ENCODE results near the gene NEDD1.

NEDD1 gene

DNA sequence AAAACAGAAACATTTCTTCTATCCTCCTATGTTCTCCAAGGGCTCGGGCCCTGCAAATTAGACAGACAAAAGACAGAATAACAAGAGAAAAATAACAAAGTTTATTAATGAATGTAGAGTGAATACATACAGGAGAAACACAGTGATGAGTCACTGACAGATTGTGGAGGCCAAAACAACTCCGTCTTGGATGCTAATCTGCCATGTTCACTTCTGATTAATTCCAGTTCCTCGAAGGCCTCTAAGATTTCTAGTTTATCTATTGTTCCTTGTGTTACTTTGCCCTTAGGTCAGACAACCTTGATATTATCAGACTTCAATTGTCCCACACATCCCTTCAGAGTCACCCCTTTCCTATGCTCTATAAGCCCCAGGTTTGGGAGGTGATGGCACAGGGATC is 26.8 kb upstream of the NEDD1 start:
- no peak overlapping the region for H3K4me3 ChIP-seq (ENCODE audit: low read length)
- H3K27ac ChIP-seq (ENCODE audit: low read depth, low read length), result no peak overlapping the region
- H3K9ac ChIP-seq (ENCODE audit: low read length), result no peak overlapping the region
- H3K27me3 ChIP-seq (ENCODE audit: control insufficient read depth, insufficient read depth, low read length), result no peaks in the 10 kb centered on the region
- H3K4me1 ChIP-seq (ENCODE audit: control insufficient read depth, insufficient read depth, low read length), result no peaks in the 10 kb centered on the region
- H3K36me3 ChIP-seq (ENCODE audit: control insufficient read depth, insufficient read depth, low read length), result no peaks in the 10 kb centered on the region

DNA sequence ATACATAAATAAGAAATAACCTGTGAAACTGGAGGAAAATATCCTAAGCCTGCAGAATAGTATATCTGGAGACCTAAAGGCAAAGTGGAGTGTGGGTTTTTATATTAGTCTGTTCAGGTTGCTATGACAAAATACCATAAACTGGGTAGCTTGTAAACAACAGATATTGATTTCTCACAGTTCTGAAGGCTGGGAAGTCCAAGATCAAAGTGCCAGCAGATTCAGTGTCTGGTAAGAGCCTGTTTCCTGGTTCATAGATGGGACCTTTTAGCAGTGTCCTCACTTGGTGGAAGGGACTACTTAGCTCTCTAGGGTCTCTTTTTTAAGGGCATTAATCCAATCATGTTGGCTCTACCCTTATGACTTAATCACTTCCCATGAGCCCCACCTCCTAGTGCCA is 25.4 kb upstream of the NEDD1 start:
- Histone ChIP-seq H3K4me3 (ENCODE audit: low read length) (no peak overlapping the region), H3K9ac (ENCODE audit: low read length) (no peak overlapping the region), H3K36me3 (ENCODE audit: control insufficient read depth, insufficient read depth, low read length) (no peaks in the 10 kb centered on the region), H3K27me3 (ENCODE audit: control insufficient read depth, insufficient read depth, low read length) (no peaks in the 10 kb centered on the region), H3K27ac (ENCODE audit: low read depth, low read length) (no peak overlapping the region), H3K4me1 (ENCODE audit: control insufficient read depth, insufficient read depth, low read length) (no peaks in the 10 kb centered on the region)

DNA sequence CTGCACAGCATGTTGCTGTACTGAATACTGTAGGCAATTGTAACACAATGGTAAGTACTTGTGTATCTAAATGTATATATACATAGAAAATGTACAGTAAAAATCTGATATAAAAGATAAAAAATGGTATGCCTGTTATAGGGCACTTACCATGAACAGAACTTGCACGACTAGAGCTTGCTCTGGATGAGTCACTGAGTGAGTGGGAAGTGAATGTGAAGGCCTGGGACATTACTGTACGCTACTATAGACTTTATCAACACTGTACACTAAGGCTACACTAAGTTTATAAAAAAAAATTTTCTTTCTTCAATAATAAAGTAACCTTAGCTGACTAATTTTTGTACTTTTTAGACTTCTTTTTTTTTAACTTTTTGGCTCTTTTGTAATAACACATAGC is 24.2 kb upstream of the NEDD1 start:
- H3K9ac ChIP-seq (ENCODE audit: low read length), result no peak overlapping the region
- no peaks in the 10 kb centered on the region for H3K36me3 ChIP-seq (ENCODE audit: control insufficient read depth, insufficient read depth, low read length)
- no peaks in the 10 kb centered on the region for H3K4me1 ChIP-seq (ENCODE audit: control insufficient read depth, insufficient read depth, low read length)
- H3K4me3 ChIP-seq (ENCODE audit: low read length), result no peak overlapping the region
- H3K27ac ChIP-seq (ENCODE audit: low read depth, low read length), result no peak overlapping the region
- no peaks in the 10 kb centered on the region for H3K27me3 ChIP-seq (ENCODE audit: control insufficient read depth, insufficient read depth, low read length)

DNA sequence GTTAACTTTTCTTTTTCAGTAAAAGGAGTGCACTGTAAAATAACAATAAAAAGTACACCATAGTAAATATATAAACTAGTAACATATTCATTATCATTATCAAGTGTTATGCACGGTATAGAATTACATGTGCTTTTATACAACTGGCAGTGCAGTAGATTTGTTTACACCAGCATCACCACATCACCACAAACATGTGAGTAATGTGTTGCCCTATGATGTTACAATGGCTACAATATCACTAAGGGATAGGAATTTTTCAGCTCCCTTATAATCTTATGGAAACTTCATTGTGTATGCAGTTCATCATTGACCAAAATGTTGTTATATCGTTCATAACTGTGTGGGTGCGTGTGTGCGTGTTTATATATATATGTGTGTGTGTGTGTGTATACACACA is 23.5 kb upstream of the NEDD1 start:
- Histone ChIP-seq H3K36me3 (ENCODE audit: control insufficient read depth, insufficient read depth, low read length) (no peaks in the 10 kb centered on the region), H3K27me3 (ENCODE audit: control insufficient read depth, insufficient read depth, low read length) (no peaks in the 10 kb centered on the region), H3K4me3 (ENCODE audit: low read length) (no peak overlapping the region), H3K27ac (ENCODE audit: low read depth, low read length) (no peak overlapping the region), H3K9ac (ENCODE audit: low read length) (no peak overlapping the region), H3K4me1 (ENCODE audit: control insufficient read depth, insufficient read depth, low read length) (no peaks in the 10 kb centered on the region)

DNA sequence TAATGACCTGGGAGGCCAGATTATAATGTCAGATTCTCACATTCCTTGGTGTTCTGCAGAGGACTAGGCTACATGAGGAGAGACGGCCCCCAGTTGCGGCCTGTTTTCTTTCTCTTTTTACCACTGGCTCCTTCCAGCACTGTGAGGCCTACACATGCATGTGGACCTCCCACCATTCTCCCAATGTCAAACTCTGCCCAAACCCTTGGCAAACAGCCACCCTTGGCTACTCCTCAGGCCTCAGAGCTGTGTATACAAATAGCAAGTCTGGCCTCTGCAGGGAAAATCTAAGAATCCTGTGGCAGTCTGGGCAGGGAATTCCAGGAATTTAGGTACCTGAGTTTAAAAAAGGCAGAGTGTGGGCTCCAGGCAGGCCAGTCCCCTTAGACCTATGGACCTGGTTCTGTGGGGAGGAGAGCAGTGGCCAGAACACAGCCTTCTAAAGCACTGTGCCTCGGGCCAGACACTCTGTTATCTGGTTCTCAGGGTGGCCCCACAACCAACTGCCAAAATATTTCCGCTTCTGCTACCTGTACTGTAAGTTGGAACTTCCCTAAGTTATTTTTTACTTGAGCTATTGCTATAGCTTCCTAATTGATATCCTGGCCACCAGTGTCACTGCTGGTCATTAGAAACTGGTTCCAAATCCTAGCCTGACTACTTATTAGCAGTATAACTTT is 19.9 kb upstream of the NEDD1 start:
- Histone ChIP-seq H3K27ac (ENCODE audit: low read depth, low read length) (no peak overlapping the region), H3K4me3 (ENCODE audit: low read length) (no peak overlapping the region), H3K9ac (ENCODE audit: low read length) (no peak overlapping the region), H3K36me3 (ENCODE audit: control insufficient read depth, insufficient read depth, low read length) (no peaks in the 10 kb centered on the region), H3K27me3 (ENCODE audit: control insufficient read depth, insufficient read depth, low read length) (no peaks in the 10 kb centered on the region), H3K4me1 (ENCODE audit: control insufficient read depth, insufficient read depth, low read length) (peaks cover 6% of the 10 kb centered on the region)

DNA sequence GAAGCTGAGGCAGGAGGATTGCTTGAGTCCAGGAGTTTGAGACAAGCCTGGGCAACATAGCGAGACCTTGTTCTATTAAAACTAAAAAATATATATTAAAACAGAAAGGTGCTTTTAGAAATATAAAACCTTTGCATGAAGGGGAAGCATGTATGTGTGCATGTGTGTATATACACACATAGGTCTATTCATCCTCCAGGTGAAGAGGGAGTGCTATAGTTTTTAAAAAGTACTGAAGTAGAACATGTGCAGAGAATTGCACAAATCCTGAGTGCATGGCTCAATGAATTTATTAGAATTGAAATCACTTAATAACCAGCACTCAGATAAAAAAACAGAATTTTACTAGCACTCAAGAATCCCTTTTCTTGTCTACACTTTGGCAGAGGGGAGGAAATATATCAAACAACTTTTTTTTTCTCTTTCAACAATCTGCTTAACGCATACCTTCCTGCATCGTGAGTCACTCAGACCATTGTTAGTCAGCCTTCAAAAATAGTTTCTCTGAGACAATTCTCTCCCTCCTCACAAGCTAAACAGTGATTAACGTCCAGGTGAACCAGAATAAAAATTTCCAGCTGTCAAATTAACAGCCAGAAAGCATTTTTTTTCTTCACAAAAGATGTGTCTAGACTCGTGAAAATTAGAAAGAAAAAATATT is 17.7 kb upstream of the NEDD1 start:
- Histone ChIP-seq H3K9ac (ENCODE audit: low read length) (no peak overlapping the region), H3K36me3 (ENCODE audit: control insufficient read depth, insufficient read depth, low read length) (no peaks in the 10 kb centered on the region), H3K4me1 (ENCODE audit: control insufficient read depth, insufficient read depth, low read length) (peaks cover 6% of the 10 kb centered on the region), H3K27ac (ENCODE audit: low read depth, low read length) (no peak overlapping the region), H3K4me3 (ENCODE audit: low read length) (no peak overlapping the region), H3K27me3 (ENCODE audit: control insufficient read depth, insufficient read depth, low read length) (no peaks in the 10 kb centered on the region)

DNA sequence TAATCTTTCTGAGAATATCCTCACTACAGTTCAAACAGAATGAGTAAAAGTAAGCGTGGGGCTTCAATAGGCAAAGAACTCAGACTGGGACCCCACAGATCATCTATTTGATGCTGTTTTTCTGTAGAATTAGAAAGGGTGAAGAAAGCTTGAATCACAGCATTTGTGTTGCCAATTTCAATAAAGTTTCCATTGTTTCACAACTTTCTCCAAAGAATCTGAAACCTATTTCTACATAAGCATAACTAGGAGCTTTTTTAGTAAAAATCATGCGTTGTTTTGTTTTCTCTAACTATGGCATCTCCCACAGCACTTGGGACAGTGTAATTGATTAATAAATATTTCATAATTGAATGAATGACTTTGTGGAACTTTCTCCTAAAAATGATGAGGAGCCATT is 16.7 kb upstream of the NEDD1 start:
- peaks cover 6% of the 10 kb centered on the region for H3K4me1 ChIP-seq (ENCODE audit: control insufficient read depth, insufficient read depth, low read length)
- no peaks in the 10 kb centered on the region for H3K36me3 ChIP-seq (ENCODE audit: control insufficient read depth, insufficient read depth, low read length)
- no peak overlapping the region for H3K4me3 ChIP-seq (ENCODE audit: low read length)
- H3K9ac ChIP-seq (ENCODE audit: low read length), result no peak overlapping the region
- H3K27ac ChIP-seq (ENCODE audit: low read depth, low read length), result no peak overlapping the region
- H3K27me3 ChIP-seq (ENCODE audit: control insufficient read depth, insufficient read depth, low read length), result no peaks in the 10 kb centered on the region

DNA sequence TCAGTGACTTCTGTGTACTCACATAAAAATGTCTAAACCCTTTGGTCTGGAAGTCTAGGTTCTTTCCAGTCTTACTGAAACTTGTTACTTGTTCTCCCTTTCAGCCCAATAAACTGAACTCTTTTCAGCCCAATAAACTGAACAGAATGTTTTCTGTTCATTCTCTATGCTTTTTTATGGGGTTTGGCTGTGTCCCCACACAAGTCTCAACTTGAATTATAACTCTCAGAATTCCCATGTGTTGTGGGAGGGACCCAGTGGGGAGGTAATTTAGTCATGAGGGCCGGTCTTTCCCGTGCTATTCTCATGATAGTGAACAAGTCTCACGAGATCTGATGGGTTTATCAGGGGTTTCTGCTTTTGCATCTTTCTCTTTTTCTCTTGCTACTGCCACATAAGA is 15.0 kb upstream of the NEDD1 start:
- no peaks in the 10 kb centered on the region for H3K27me3 ChIP-seq (ENCODE audit: control insufficient read depth, insufficient read depth, low read length)
- no peak overlapping the region for H3K9ac ChIP-seq (ENCODE audit: low read length)
- H3K27ac ChIP-seq (ENCODE audit: low read depth, low read length), result no peak overlapping the region
- H3K4me1 ChIP-seq (ENCODE audit: control insufficient read depth, insufficient read depth, low read length), result peaks cover 6% of the 10 kb centered on the region
- H3K36me3 ChIP-seq (ENCODE audit: control insufficient read depth, insufficient read depth, low read length), result no peaks in the 10 kb centered on the region
- no peak overlapping the region for H3K4me3 ChIP-seq (ENCODE audit: low read length)

DNA sequence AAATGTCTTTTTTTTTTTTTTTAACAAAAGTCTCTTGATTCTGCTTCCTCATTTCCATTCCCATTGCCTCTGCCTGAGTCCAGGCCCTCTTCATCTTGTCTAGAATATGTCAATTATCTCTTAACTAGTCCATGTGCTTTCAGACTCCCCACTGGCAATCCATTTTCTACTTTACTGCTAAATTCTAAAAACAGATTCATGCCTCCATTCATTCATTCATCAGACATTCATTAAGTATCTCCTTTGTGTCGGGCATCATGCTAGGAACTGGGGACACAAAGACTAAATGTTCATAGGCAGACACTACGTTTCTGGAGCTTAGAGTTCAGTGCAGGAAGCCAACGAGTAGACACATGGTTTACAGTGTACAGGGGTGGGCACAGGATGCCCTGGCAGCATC is 9.6 kb upstream of the NEDD1 start:
- no peaks in the 10 kb centered on the region for H3K4me1 ChIP-seq (ENCODE audit: control insufficient read depth, insufficient read depth, low read length)
- H3K9ac ChIP-seq (ENCODE audit: low read length), result no peak overlapping the region
- H3K27ac ChIP-seq (ENCODE audit: low read depth, low read length), result no peak overlapping the region
- no peaks in the 10 kb centered on the region for H3K27me3 ChIP-seq (ENCODE audit: control insufficient read depth, insufficient read depth, low read length)
- H3K4me3 ChIP-seq (ENCODE audit: low read length), result no peak overlapping the region
- no peaks in the 10 kb centered on the region for H3K36me3 ChIP-seq (ENCODE audit: control insufficient read depth, insufficient read depth, low read length)

DNA sequence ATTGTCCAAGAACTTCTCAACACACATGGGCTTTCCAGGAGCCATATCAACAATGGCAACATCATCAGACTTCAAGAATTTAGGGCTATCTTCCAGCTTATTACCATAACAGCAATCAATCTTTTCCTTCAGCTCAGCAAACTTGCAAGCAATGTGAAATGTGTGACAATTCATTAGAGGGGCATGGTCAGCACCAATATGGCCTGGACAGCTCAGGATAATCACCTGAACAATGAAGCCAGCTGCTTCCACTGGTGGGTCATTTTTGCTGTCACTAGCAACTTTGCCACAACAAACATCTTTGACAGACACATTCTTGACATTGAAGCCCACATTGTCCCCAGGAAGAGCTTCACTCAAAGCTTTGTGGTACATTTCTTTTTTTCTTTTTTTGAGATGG is 5.9 kb upstream of the NEDD1 start:
- no peaks in the 10 kb centered on the region for H3K36me3 ChIP-seq (ENCODE audit: control insufficient read depth, insufficient read depth, low read length)
- H3K4me3 ChIP-seq (ENCODE audit: low read length), result no peak overlapping the region
- H3K27ac ChIP-seq (ENCODE audit: low read depth, low read length), result no peak overlapping the region
- no peak overlapping the region for H3K9ac ChIP-seq (ENCODE audit: low read length)
- H3K27me3 ChIP-seq (ENCODE audit: control insufficient read depth, insufficient read depth, low read length), result no peaks in the 10 kb centered on the region
- no peaks in the 10 kb centered on the region for H3K4me1 ChIP-seq (ENCODE audit: control insufficient read depth, insufficient read depth, low read length)

DNA sequence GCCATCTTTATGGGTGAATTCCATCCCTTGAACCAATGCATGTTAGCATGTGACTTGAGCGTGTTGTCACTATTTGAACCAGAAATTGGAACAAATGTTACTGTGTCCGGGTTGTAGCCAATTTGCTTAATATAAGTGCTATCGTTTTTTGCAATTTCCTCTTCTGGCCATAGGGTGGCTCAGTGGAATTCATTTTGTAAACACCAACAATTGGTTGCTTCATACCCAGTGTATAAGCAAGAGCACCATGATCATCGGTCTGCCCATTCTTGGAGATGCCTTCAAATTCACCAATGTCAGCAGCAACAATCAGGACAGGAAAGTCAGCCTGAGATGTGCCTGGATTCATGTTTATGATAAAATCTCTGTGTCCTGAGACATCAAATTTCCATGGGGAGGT is 5.0 kb upstream of the NEDD1 start:
- Histone ChIP-seq H3K9ac (ENCODE audit: low read length) (no peak overlapping the region), H3K4me1 (ENCODE audit: control insufficient read depth, insufficient read depth, low read length) (no peaks in the 10 kb centered on the region), H3K4me3 (ENCODE audit: low read length) (no peak overlapping the region), H3K27me3 (ENCODE audit: control insufficient read depth, insufficient read depth, low read length) (no peaks in the 10 kb centered on the region), H3K27ac (ENCODE audit: low read depth, low read length) (no peak overlapping the region), H3K36me3 (ENCODE audit: control insufficient read depth, insufficient read depth, low read length) (no peaks in the 10 kb centered on the region)

DNA sequence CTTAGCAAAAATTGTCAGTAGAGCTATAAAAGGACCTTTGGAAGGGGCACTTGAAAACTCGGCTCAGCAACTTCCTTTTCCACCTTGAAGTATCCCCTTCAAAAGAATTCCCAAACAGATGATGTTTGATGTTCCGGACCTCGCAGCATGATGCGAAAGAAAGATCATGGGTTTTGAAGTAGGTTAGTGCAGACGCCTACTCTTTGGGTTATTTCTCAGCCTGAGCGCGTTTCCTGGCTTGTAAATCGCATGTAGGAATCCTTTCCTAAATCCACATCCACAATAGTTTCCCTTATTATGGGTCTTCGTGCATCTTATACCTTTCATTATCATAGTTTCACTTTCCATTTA is 584 bp upstream of the NEDD1 start:
- H3K4me3 ChIP-seq (ENCODE audit: low read length), result peak overlapping the region; percentile 81
- H3K4me1 ChIP-seq (ENCODE audit: control insufficient read depth, insufficient read depth, low read length), result peaks cover 6% of the 10 kb centered on the region
- no peaks in the 10 kb centered on the region for H3K27me3 ChIP-seq (ENCODE audit: control insufficient read depth, insufficient read depth, low read length)
- H3K27ac ChIP-seq (ENCODE audit: low read depth, low read length), result peak overlapping the region; percentile 78
- H3K36me3 ChIP-seq (ENCODE audit: control insufficient read depth, insufficient read depth, low read length), result no peaks in the 10 kb centered on the region
- peak overlapping the region; percentile 47 for H3K9ac ChIP-seq (ENCODE audit: low read length)

DNA sequence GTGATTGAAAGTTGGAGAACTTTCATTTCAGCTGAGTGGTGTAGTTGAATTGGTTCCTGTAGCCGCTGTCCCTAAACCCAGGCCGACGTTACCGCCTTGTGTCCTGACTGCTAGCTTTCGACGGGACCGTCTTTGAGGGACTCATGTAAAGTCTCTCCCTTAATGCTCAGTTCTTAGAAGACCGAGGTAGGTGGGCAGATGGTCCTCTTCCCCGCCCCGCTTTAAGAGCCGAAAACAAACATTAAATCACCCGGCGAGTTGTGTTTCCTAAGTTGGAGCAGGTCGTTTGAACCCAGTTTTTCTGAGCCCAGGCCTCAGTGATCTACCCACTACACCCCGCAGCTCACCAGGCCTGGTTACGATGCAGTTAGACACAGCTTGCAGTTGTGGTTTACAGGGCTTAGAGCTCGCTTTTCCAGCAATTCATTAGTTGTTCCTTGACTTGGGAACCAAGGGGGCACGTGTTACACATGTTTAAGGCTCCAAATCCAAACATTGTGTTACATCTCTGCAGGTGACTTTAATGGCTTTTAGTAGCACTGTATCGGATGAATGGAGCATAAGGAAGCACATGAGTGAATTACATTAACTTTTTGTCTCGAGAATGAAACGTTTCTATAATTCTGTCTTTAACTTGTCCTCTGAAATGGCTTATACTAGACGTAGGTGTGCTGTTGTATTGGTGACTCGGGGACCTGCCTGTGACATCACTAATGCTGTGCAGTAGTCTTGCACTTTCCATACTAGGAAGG is 790 bp downstream of the NEDD1 start:
- Histone ChIP-seq H3K9ac (ENCODE audit: low read length) (peak overlapping the region; percentile 25), H3K36me3 (ENCODE audit: control insufficient read depth, insufficient read depth, low read length) (no peaks in the 10 kb centered on the region), H3K4me3 (ENCODE audit: low read length) (peak overlapping the region; percentile 81), H3K27ac (ENCODE audit: low read depth, low read length) (peak overlapping the region; percentile 78), H3K4me1 (ENCODE audit: control insufficient read depth, insufficient read depth, low read length) (peaks cover 8% of the 10 kb centered on the region), H3K27me3 (ENCODE audit: control insufficient read depth, insufficient read depth, low read length) (no peaks in the 10 kb centered on the region)
